Measurements from ENCODE around the gene SIMC1.
"Not testable (repeated sequence)": the region's sequence is repeated elsewhere in the genome, so short reads cannot be mapped to it uniquely, and the experiment has no call there.

DNA sequence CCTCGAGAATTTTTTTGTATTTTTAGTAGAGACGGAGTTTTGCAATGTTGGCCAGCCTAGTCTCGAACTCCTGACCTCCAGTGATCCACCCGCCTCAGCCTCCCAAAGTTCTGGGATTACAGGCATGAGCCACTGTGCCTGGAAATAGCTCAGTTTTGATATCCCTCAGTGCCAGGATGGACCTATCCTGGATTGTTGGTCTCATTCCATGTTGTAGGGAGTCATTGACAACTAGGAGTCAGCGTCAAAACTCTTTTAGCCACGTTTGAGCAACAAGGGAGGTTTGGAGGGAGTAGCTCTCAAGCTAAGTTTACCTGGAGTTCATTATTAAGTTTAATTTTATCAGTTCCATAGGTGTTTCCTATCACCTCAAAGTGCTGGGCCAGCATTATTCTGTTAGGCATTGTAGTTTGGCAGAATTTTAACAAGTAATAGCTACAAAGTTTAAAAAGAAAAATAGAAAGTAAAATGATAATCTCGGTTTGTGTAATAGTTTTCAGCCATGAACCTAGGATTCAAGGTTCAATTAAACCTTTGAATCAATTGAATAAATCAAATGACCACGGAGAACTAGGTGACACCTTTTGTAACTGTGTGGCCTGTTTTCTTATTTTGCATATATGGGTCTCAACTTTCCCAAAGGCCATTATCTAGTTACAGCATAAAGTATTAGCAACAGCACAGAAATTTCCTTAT, 15.3 kb downstream of the SIMC1 start:
- TF ChIP-seq, protein P1, sequence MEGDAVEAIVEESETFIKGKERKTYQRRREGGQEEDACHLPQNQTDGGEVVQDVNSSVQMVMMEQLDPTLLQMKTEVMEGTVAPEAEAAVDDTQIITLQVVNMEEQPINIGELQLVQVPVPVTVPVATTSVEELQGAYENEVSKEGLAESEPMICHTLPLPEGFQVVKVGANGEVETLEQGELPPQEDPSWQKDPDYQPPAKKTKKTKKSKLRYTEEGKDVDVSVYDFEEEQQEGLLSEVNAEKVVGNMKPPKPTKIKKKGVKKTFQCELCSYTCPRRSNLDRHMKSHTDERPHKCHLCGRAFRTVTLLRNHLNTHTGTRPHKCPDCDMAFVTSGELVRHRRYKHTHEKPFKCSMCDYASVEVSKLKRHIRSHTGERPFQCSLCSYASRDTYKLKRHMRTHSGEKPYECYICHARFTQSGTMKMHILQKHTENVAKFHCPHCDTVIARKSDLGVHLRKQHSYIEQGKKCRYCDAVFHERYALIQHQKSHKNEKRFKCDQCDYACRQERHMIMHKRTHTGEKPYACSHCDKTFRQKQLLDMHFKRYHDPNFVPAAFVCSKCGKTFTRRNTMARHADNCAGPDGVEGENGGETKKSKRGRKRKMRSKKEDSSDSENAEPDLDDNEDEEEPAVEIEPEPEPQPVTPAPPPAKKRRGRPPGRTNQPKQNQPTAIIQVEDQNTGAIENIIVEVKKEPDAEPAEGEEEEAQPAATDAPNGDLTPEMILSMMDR (IDR thresholded peaks at IDR 0.05): not testable (repeated sequence)
- not testable (repeated sequence) for TF ChIP-seq MXI1 (IDR thresholded peaks at IDR 0.05; ENCODE audit: low read depth, low read length); NFIC (IDR thresholded peaks at IDR 0.05; ENCODE audit: borderline replicate concordance); GABPA (IDR thresholded peaks at IDR 0.05; ENCODE audit: low read depth); POLR2AphosphoS5 (IDR thresholded peaks at IDR 0.05; ENCODE audit: low read depth, low read length); TAF1 (IDR thresholded peaks at IDR 0.05; ENCODE audit: borderline replicate concordance, low read depth, low read length)
- TF ChIP-seq, protein P2, sequence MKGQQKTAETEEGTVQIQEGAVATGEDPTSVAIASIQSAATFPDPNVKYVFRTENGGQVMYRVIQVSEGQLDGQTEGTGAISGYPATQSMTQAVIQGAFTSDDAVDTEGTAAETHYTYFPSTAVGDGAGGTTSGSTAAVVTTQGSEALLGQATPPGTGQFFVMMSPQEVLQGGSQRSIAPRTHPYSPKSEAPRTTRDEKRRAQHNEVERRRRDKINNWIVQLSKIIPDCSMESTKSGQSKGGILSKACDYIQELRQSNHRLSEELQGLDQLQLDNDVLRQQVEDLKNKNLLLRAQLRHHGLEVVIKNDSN (IDR thresholded peaks at IDR 0.05; ENCODE audit: borderline replicate concordance, low read depth): not testable (repeated sequence)
- TF ChIP-seq, protein P3, sequence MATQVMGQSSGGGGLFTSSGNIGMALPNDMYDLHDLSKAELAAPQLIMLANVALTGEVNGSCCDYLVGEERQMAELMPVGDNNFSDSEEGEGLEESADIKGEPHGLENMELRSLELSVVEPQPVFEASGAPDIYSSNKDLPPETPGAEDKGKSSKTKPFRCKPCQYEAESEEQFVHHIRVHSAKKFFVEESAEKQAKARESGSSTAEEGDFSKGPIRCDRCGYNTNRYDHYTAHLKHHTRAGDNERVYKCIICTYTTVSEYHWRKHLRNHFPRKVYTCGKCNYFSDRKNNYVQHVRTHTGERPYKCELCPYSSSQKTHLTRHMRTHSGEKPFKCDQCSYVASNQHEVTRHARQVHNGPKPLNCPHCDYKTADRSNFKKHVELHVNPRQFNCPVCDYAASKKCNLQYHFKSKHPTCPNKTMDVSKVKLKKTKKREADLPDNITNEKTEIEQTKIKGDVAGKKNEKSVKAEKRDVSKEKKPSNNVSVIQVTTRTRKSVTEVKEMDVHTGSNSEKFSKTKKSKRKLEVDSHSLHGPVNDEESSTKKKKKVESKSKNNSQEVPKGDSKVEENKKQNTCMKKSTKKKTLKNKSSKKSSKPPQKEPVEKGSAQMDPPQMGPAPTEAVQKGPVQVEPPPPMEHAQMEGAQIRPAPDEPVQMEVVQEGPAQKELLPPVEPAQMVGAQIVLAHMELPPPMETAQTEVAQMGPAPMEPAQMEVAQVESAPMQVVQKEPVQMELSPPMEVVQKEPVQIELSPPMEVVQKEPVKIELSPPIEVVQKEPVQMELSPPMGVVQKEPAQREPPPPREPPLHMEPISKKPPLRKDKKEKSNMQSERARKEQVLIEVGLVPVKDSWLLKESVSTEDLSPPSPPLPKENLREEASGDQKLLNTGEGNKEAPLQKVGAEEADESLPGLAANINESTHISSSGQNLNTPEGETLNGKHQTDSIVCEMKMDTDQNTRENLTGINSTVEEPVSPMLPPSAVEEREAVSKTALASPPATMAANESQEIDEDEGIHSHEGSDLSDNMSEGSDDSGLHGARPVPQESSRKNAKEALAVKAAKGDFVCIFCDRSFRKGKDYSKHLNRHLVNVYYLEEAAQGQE (IDR thresholded peaks at IDR 0.05; ENCODE audit: low read depth, low read length): not testable (repeated sequence)
- TF ChIP-seq, protein P4, sequence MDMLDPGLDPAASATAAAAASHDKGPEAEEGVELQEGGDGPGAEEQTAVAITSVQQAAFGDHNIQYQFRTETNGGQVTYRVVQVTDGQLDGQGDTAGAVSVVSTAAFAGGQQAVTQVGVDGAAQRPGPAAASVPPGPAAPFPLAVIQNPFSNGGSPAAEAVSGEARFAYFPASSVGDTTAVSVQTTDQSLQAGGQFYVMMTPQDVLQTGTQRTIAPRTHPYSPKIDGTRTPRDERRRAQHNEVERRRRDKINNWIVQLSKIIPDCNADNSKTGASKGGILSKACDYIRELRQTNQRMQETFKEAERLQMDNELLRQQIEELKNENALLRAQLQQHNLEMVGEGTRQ (IDR thresholded peaks at IDR 0.05; ENCODE audit: borderline replicate concordance, low read depth, low read length): not testable (repeated sequence)
- TF ChIP-seq, protein P5, sequence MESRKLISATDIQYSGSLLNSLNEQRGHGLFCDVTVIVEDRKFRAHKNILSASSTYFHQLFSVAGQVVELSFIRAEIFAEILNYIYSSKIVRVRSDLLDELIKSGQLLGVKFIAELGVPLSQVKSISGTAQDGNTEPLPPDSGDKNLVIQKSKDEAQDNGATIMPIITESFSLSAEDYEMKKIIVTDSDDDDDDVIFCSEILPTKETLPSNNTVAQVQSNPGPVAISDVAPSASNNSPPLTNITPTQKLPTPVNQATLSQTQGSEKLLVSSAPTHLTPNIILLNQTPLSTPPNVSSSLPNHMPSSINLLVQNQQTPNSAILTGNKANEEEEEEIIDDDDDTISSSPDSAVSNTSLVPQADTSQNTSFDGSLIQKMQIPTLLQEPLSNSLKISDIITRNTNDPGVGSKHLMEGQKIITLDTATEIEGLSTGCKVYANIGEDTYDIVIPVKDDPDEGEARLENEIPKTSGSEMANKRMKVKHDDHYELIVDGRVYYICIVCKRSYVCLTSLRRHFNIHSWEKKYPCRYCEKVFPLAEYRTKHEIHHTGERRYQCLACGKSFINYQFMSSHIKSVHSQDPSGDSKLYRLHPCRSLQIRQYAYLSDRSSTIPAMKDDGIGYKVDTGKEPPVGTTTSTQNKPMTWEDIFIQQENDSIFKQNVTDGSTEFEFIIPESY (IDR thresholded peaks at IDR 0.05; ENCODE audit: borderline replicate concordance, low read depth): not testable (repeated sequence)

All from SK-N-SH (cell line).